Fibroblast of skin of abdomen (primary cell): ENCODE results near the gene B3GAT1.

ENCODE experiments used
- DNase-seq: peaks from one replicate; pipeline ENCODE4 v3.0.0-alpha.2; 2013

B3GAT1 gene

GRCh38 chr11:134409552-134410429, 2.3 kb downstream of the B3GAT1 start:
- DNase-seq, result no peak

- DNase-seq, result no peak
These were observed 4.1 kb downstream of the B3GAT1 start for GRCh38 chr11:134407923-134408322.

- no peak for DNase-seq
These were observed 4.7 kb downstream of the B3GAT1 start for GRCh38 chr11:134407321-134407828.

GRCh38 chr11:134406264-134407185, 5.5 kb downstream of the B3GAT1 start:
- DNase-seq, result no peak

GRCh38 chr11:134405841-134406240, 6.2 kb downstream of the B3GAT1 start:
- no peak for DNase-seq

- no peak for DNase-seq
These were observed 6.6 kb downstream of the B3GAT1 start for GRCh38 chr11:134405436-134405835.

GRCh38 chr11:134404575-134405341, 7.3 kb downstream of the B3GAT1 start:
- no peak for DNase-seq

- no peak for DNase-seq
These were observed 9.1 kb downstream of the B3GAT1 start for GRCh38 chr11:134402910-134403309.

GRCh38 chr11:134401825-134402809, 9.9 kb downstream of the B3GAT1 start:
- DNase-seq, result no peak

GRCh38 chr11:134399996-134400395, 12.0 kb downstream of the B3GAT1 start:
- DNase-seq, result no peak

GRCh38 chr11:134399293-134399654, 12.8 kb downstream of the B3GAT1 start:
- DNase-seq, result no peak

GRCh38 chr11:134398644-134399292, 13.3 kb downstream of the B3GAT1 start:
- DNase-seq, result no peak

- DNase-seq, result no peak
These were observed 14.0 kb downstream of the B3GAT1 start for GRCh38 chr11:134398079-134398444.

- DNase-seq, result no peak
These were observed 14.6 kb downstream of the B3GAT1 start for GRCh38 chr11:134397304-134398078.

GRCh38 chr11:134395002-134395401, 17.0 kb downstream of the B3GAT1 start:
- no peak for DNase-seq

- DNase-seq, result no peak
These were observed 17.7 kb downstream of the B3GAT1 start for GRCh38 chr11:134394311-134394710.

GRCh38 chr11:134393638-134394037, 18.4 kb downstream of the B3GAT1 start:
- no peak for DNase-seq

- DNase-seq, result no peak
These were observed 19.0 kb downstream of the B3GAT1 start for GRCh38 chr11:134392953-134393615.

GRCh38 chr11:134391656-134392055, 20.4 kb downstream of the B3GAT1 start:
- no peak for DNase-seq
